DMS153 (cell line): ENCODE results near the gene KRT4.
"Not testable (repeated sequence)": the region's sequence is repeated elsewhere in the genome, so short reads cannot be mapped to it uniquely, and the experiment has no call there.

ENCODE experiments used
- DNase-seq: peaks from one replicate; lab custom pipeline; 2025; lab: John Stamatoyannopoulos, UW

The KRT4 gene

DNA sequence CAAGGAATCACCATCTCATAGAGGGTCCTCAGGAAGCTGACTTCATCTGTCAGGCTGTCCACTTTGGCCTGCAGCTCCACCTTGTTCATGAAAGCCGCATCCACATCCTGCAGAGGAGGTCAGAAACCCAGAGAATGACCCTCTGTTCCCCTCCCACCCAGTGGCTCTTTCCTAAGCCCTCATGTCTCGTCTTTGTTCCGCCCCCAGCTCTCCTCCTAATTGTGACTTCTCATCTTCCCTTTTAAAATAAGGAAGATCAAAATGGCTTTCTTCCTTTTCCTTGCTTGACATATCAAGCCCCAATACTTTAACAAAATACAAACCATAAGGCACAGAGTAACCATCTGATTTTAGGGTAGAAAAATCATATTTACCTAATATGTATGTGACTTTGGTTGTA lies 41.1 kb downstream of the KRT4 start:
- no peak for DNase-seq

GRCh38 chr12:52772188-52772587 lies 41.7 kb downstream of the KRT4 start:
- DNase-seq, result no peak

- no peak for DNase-seq
These were observed 42.4 kb downstream of the KRT4 start for GRCh38 chr12:52771505-52771904.

GRCh38 chr12:52771088-52771487 lies 42.8 kb downstream of the KRT4 start:
- DNase-seq, result no peak

DNA sequence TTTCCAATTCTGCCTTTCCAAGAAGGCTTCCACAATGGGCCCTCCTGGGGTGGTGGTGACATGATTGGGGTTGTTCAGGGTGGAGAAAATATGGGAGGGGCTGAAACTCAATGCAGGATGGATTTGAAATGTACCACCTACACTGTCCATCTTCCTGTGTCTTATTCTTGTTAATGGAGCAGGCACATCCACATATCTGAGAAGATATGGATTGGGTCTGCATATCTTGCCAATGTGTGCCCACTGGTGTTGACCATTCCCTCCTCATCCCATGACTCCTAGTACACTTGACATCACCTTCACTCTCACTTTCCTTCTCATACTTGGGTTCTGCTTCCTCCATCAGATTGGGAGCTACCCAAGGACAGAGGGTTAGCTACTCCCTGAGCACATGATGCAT lies 44.0 kb downstream of the KRT4 start:
- DNase-seq, result no peak

GRCh38 chr12:52769354-52769753 lies 44.6 kb downstream of the KRT4 start:
- DNase-seq, result no peak

GRCh38 chr12:52768479-52769200 lies 45.3 kb downstream of the KRT4 start:
- no peak for DNase-seq

- no peak for DNase-seq
These were observed 46.5 kb downstream of the KRT4 start for GRCh38 chr12:52767427-52767826.

- no peak for DNase-seq
These were observed 46.9 kb downstream of the KRT4 start for GRCh38 chr12:52767020-52767379.

DNA sequence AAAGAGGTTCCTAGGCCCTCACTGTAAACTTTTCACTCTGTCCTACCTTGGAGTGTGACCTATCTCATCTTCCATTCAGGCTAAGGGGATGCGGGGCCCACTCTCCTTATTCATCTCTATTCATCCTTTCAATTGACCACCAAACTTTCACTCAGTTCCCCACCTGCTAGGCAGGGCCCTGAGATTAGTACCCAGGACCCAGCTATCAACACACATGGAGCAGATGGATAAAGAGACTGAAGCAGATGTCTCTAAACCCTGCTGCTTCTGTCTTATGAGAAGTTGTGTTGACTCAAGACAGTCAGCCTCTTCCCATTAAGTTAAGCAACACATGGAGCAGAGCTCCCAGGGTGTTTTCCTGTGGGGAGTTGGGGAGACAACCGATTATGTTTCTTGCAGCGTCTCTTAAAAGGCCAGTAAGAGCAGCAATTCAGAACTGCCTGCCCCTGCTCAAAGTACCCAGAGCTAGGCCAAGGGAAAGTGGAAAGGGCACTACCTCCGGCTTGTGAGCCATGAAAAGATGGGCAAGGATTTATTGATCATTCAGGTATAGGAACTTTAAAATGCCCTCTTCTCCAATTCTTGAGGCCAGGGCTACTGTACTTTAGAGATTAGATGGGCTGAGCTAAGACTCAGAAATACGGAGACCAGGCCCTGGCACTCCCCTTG lies 47.4 kb downstream of the KRT4 start:
- DNase-seq, result no peak

DNA sequence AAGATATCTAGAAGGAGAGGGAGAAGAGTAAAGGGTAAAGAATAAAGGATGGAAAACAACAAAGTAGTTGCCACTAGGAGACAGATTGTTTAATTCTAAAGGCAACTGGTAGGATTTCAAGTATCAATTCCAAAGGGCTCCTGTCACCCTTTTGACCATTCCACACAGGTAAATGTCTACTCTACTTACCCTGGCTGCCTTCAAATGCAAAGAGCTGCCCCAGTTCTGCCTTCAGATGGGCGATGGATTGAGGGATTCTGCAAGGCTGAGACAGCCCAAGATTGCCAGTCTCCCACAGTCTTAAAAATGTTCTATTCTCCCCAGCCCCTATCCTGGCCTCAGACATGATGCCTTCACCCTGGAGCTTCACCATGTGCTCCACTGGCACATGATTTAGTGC lies 48.2 kb downstream of the KRT4 start:
- DNase-seq, result no peak

DNA sequence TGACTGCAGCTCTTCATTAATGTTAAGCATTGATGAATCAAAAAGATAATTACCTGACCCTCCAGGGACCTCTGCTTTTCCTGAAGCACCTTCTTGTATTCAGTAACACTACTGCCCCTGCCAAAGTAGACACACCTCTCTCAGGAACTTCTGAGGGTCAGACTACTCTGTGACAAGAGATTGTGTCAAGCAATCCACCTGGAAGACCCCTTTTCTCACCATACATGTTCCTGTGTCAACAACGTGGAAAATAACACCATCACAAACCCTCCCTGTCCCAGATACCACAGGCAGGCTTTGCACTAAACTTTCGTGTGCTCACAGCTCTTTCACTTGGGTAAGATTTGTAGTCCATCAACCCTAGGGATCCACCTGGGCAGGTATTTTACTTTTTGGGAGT lies 49.9 kb downstream of the KRT4 start:
- DNase-seq, result no peak

DNA sequence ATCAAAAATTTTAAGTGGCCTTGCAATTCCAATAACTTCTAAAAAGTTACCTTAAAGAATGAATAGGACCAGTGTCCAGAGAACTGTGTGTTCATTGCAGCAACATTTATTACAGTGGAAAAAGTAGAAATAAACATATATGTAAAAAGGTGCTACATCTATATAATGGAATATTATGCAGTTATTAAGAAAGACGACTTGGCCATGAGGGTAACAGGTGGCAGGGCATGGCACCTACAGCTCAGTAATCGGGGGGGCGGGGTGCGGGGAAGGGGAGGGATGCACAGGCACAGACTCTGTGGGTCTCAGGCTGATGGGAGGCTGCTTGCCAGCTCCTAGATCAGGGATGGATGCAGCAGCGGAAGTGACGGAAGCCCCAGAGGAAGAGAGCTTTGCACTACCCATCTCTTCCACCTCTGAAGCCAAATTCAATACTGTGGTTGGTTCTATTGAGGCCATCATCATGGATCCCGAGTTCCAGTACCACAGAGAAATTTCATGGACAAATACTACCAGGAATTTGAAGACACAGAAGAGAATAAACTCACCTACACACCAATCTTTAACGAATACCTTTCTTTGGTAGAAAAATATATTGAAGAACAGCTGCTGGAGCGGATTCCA lies 50.8 kb downstream of the KRT4 start:
- no peak for DNase-seq

GRCh38 chr12:52761802-52762201 lies 52.1 kb downstream of the KRT4 start:
- DNase-seq, result no peak

GRCh38 chr12:52761218-52761617 lies 52.7 kb downstream of the KRT4 start:
- DNase-seq, result not testable (repeated sequence)

GRCh38 chr12:52760623-52761022 lies 53.3 kb downstream of the KRT4 start:
- DNase-seq, result no peak

DNA sequence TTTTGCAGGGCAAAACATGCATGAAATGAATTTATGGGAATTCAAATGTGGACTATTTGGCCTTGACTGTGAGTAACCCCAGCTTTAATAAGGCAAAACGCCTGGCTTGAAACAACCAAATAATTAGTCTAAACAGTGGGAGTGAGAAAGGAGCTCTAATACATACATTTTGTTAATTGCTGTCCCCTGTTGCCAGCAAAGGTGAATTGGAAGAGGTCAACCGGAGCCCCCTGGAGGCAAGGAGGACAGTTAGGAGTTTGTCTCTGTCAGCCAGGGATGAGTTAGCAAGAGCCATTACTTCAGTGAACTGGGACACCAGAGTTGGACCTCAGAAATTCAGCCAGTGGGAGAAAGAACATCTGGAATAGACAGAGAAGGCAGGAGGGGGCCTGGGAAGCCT lies 54.2 kb downstream of the KRT4 start:
- no peak for DNase-seq

DNA sequence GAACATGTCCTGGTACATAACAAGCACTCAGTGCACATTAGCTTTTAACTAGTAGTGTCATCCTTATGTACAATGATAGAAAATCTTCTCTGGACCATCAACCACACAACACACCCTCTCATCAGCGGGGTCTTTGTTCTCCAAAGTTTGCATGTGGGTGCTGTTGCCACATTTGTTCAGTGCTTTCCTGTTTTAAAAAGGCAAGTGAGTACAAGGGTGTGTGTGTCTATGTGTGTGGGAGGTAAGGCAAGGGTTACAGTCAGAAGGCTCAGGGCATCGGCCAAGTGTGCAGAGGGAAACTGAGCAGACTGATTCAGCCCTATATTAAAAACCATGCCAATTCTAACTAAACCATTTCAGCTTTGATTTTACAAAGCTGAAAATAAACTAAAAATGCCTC lies 54.7 kb downstream of the KRT4 start:
- no peak for DNase-seq

- DNase-seq, result no peak
These were observed 56.3 kb downstream of the KRT4 start for GRCh38 chr12:52757449-52758176.
